ENCODE data around the gene MOCS2. TPM values are rescaled to one million over a fixed set of nuclear protein-coding genes. Genes with fewer than 3 reads are reported as not detected.

Gene MOCS2
- total and polyA plus RNA-seq, 10 of the 15 experiments (the other 5 are each of a cell fraction or from before 2014, with no cell fraction given) = 11.0 to 27.4 (median 22.5) TPM

DNA sequence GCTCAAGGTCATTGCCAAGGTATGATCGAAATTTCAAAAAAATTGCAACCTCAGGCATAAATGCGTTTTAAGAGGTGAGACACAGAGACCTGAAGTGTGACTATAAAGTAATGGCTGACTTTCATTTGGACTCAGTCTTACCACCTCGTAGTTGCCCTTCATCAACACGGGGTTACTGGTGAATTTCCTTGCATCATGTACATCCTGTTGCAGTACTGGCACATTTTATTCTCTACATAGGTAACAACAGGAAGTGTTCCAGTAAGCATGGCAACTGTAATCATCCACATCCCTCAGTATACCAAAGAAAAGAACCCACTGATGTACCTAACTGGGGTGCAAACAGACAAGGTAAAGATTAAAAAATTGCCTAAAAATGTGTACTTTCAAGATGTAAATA lies 29.3 kb downstream of the MOCS2 start (continued):
- TF ChIP-seq, protein P1, sequence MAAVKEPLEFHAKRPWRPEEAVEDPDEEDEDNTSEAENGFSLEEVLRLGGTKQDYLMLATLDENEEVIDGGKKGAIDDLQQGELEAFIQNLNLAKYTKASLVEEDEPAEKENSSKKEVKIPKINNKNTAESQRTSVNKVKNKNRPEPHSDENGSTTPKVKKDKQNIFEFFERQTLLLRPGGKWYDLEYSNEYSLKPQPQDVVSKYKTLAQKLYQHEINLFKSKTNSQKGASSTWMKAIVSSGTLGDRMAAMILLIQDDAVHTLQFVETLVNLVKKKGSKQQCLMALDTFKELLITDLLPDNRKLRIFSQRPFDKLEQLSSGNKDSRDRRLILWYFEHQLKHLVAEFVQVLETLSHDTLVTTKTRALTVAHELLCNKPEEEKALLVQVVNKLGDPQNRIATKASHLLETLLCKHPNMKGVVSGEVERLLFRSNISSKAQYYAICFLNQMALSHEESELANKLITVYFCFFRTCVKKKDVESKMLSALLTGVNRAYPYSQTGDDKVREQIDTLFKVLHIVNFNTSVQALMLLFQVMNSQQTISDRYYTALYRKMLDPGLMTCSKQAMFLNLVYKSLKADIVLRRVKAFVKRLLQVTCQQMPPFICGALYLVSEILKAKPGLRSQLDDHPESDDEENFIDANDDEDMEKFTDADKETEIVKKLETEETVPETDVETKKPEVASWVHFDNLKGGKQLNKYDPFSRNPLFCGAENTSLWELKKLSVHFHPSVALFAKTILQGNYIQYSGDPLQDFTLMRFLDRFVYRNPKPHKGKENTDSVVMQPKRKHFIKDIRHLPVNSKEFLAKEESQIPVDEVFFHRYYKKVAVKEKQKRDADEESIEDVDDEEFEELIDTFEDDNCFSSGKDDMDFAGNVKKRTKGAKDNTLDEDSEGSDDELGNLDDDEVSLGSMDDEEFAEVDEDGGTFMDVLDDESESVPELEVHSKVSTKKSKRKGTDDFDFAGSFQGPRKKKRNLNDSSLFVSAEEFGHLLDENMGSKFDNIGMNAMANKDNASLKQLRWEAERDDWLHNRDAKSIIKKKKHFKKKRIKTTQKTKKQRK (IDR thresholded peaks at IDR 0.05; ENCODE audit: low read depth, low read length) = no peak
- TF ChIP-seq NFYA (IDR thresholded peaks at IDR 0.05; ENCODE audit: borderline replicate concordance, low read depth, low read length) (no peak), ATF7 (IDR thresholded peaks at IDR 0.05; ENCODE audit: low read depth) (no peak), SP1 (IDR thresholded peaks at IDR 0.05; ENCODE audit: low read depth, low read length) (no peak)
- TF ChIP-seq, protein P2, sequence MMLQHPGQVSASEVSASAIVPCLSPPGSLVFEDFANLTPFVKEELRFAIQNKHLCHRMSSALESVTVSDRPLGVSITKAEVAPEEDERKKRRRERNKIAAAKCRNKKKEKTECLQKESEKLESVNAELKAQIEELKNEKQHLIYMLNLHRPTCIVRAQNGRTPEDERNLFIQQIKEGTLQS (IDR thresholded peaks at IDR 0.05; ENCODE audit: borderline replicate concordance, extremely low read depth, low read depth, low read length) = no peak

DNA sequence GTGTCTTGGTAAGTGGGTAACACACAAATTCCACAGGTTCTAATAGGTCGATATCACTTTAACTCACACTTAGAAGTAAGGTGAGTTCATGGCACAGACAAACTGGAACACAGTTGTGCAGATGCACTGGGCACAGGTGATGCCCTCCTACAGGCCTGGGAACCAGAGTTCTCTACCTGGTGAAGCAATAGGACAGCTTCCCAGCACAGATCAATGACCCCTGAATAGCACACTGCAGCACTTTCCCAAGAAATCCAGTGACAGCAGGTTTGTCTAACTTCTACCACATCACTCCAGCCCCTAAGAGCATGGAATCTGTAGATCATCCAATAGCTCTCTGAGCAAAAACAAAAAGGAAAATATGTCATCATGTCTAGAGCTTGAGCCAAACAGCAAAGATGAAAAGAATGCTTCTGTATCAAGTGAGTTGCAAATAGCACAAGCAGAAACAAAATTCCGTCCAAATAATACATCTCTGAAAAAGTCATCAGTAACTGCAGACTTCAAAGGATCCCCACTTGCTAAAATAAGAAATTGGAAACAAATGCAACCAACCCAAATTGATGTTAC lies 33.5 kb downstream of the MOCS2 start:
- BruUV-seq (replicated peaks) = no TSS peak
- Histone ChIP-seq H3K27me3 (replicated peaks in 1 of 2; ENCODE audit: control insufficient read depth in 2 of 2, insufficient read depth in 2 of 2, low read length in 1 of 2) (no peaks in the 10 kb centered on the region; a peak in 2 of 4 replicates), H4K20me1 (ENCODE audit: control insufficient read depth, insufficient read depth) (no peaks in the 10 kb centered on the region), H3K4me1 (ENCODE audit: control insufficient read depth, insufficient read depth, low read length) (no peaks in the 10 kb centered on the region), H3K4me2 (ENCODE audit: control insufficient read depth, insufficient read depth) (no peak overlapping the region), H3K79me2 (ENCODE audit: control insufficient read depth, insufficient read depth, low read length) (no peaks in the 10 kb centered on the region), H3K9me3 (replicated peaks; ENCODE audit: control insufficient read depth, insufficient read depth, low read length) (no peaks in the 10 kb centered on the region), H3K9ac (ENCODE audit: control insufficient read depth, insufficient read depth, low read length) (no peak overlapping the region), H3K27ac (ENCODE audit: control insufficient read depth, insufficient read depth) (no peak overlapping the region), H3K4me3 (no peak overlapping the region), H3K36me3 (ENCODE audit: control insufficient read depth in 2 of 2, insufficient read depth in 2 of 2, low read length in 1 of 2) (no peaks in the 10 kb centered on the region), H2AFZ (ENCODE audit: control insufficient read depth, low read depth, low read length) (no peak overlapping the region)
- POLR2A ChIA-PET = no interaction called here
- 31% methylated on average over 2 of the region's 2 CpGs for WGBS (ENCODE audit: insufficient coverage, insufficient replicate concordance, low lambda C conversion rate, missing lambda C conversion rate)
- RAD21 ChIA-PET (ENCODE audit: unreplicated experiment) = no interaction called here
- no peak for TF ChIP-seq RFX5 (IDR thresholded peaks at IDR 0.05; ENCODE audit: low read depth, low read length)
- TF ChIP-seq BCL11A (IDR thresholded peaks at IDR 0.05; ENCODE audit: low read depth, low read length) = no peak
- no peak for TF ChIP-seq RELA (IDR thresholded peaks at IDR 0.05; ENCODE audit: borderline replicate concordance, partially characterized antibody)
- no peak for TF ChIP-seq BACH1 (IDR thresholded peaks at IDR 0.05; ENCODE audit: borderline replicate concordance)
- no peak for TF ChIP-seq NFYB (IDR thresholded peaks at IDR 0.05; ENCODE audit: insufficient read depth, low read depth, low read length)
- no peak for TF ChIP-seq SMARCA5 (IDR thresholded peaks at IDR 0.05)
- TF ChIP-seq ZNF622 (IDR thresholded peaks at IDR 0.05) = no peak
- TF ChIP-seq FOS (IDR thresholded peaks at IDR 0.05; ENCODE audit: borderline replicate concordance, extremely low read depth, insufficient read length) = no peak
- TF ChIP-seq RAD51 (IDR thresholded peaks at IDR 0.05) = no peak
- TF ChIP-seq ATF7 (IDR thresholded peaks at IDR 0.05; ENCODE audit: low read depth) = no peak
- TF ChIP-seq, protein P3, sequence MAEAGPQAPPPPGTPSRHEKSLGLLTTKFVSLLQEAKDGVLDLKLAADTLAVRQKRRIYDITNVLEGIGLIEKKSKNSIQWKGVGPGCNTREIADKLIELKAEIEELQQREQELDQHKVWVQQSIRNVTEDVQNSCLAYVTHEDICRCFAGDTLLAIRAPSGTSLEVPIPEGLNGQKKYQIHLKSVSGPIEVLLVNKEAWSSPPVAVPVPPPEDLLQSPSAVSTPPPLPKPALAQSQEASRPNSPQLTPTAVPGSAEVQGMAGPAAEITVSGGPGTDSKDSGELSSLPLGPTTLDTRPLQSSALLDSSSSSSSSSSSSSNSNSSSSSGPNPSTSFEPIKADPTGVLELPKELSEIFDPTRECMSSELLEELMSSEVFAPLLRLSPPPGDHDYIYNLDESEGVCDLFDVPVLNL (IDR thresholded peaks at IDR 0.05; ENCODE audit: low read depth, low read length) = no peak
- no peak for TF ChIP-seq ZNF207 (IDR thresholded peaks at IDR 0.05; ENCODE audit: borderline replicate concordance)
- TF ChIP-seq, protein P4, sequence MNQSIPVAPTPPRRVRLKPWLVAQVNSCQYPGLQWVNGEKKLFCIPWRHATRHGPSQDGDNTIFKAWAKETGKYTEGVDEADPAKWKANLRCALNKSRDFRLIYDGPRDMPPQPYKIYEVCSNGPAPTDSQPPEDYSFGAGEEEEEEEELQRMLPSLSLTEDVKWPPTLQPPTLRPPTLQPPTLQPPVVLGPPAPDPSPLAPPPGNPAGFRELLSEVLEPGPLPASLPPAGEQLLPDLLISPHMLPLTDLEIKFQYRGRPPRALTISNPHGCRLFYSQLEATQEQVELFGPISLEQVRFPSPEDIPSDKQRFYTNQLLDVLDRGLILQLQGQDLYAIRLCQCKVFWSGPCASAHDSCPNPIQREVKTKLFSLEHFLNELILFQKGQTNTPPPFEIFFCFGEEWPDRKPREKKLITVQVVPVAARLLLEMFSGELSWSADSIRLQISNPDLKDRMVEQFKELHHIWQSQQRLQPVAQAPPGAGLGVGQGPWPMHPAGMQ (IDR thresholded peaks at IDR 0.05; ENCODE audit: borderline replicate concordance) = no peak
- SMC1A ChIA-PET (ENCODE audit: uncharacterized antibody, unreplicated experiment) = no interaction called here
- no peak for FAIRE-seq
- no peak for DNase-seq (ENCODE audit: low read depth, low spot score)
- intact Hi-C loops (cut with micrococcal nuclease; ENCODE audit: unreplicated experiment) = no loop called here
- CTCF ChIA-PET = no interaction called here
- in situ Hi-C loops (cut with MboI) = no loop called here
- no peak for ATAC-seq
